Measurements from ENCODE around the gene MARK2.

The MARK2 gene

DNA sequence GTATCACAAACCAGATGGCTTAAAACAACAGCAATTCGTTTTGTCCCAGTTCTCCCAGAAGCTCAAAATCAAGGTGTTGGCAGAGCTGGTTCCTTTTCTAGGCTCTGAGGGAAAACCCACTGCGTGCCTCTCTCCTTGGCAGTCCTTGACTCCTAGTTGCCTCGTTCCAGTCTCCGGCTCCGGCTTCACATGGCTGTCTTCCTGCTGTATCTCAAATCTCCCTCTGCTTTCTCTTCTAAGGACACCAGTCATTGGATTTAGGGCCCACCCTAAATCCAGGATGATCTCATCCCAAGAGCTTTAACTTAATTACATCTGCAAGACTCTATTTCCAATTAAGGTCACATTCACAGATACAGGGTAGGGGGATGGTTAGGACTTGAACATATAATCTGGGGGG, 90.7 kb downstream of the MARK2 start:
- no peak for DNase-seq (ENCODE audit: low read depth in 2 of 2)

DNA sequence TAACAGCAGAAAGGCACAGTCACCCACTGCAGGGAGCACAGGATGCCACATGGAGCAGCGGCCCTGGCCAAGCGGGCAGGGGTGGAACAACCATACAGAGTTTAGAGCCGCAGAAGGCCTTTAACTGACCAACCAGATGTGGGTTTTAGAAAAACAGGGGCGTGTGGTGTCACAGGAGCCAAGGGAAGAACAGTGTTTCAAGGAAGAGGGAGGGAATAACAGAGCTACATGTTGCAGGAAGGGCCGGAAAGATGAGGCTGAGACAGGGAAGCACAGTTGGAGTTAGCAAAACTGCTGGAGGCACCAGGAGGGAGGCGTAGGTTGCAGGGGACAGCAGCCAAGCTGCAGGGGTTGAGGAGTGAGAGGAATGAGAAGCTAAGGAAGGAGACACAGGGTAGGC, 92.1 kb downstream of the MARK2 start:
- DNase-seq (ENCODE audit: low read depth in 2 of 2), result no peak

DNA sequence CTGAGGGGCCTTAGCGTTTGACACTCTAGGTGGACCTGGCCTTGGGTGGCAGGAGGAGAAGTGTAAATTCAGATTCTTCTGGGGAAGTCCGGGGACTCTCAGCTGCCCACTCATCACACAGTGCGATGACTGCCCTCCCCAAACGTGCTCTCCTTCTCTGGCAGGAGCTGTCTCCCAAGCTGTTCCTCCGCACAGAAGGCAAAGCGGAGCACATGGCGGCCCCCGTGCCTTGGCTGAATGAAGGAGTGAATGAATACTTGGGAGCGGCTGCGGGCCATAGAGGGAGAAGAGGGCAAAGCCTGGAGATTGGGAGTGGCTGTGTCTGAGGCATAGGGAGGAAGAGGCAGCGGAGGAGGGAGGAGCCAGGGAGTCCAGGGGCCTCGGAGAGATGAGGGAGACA, 93.0 kb downstream of the MARK2 start:
- DNase-seq (ENCODE audit: low read depth in 2 of 2), result no peak

DNA sequence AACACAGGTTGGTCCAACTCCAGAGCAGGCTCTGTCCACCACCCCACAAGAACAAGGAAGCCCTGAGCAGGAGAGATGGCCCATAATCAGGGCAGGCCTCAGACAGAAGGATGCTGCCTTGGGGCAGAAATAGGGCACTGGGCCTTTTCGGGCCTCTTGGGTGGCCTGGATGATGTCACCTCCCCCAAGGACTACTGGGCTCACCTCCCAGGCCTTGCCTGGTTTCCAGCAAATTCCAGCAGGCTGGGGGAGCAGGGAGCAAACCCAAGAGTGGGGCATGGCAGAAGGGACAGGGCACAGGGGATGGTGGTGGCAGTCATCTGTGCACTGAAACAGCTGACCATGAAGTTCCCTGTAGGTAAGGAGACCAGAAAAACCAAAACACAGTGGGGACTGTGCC, 94.5 kb downstream of the MARK2 start:
- DNase-seq (ENCODE audit: low read depth in 2 of 2), result no peak

DNA sequence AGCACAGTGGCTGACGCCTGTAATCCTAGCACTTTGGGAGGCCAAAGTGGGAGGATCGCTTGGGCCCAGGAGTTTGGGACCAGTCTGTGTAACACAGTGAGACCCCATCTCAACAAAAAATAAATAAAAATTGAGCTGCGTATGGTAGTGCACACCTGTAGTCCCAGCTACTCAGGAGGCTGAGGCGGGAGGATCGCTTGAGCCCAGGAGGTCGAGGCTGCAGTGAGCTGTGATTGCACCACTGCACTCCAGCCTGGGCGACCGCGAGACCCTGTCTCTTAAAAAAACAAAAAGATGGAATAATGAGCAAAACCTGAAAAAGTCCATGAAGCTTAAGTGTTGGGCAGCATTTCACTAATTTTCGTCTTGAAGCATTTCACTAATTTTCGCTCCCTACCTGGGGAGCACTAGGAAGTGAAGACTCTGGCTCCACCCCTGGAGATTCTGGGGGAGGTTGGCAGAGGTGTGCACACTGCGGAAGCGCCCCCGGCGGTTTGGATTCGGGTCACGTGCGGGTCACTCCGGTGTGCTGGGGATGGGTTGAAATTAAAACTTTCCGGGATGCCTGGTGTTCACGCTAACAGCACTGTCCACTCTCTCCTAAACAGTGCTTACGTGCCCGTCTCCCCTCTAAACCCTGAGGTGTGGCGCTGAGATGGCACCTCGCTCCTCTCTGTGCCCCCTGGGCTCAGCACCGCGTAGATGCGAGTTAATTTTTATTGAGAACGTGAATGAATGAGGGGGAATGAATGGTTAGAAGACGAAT, 99.0 kb downstream of the MARK2 start:
- DNase-seq (ENCODE audit: low read depth in 2 of 2), result no peak

DNA sequence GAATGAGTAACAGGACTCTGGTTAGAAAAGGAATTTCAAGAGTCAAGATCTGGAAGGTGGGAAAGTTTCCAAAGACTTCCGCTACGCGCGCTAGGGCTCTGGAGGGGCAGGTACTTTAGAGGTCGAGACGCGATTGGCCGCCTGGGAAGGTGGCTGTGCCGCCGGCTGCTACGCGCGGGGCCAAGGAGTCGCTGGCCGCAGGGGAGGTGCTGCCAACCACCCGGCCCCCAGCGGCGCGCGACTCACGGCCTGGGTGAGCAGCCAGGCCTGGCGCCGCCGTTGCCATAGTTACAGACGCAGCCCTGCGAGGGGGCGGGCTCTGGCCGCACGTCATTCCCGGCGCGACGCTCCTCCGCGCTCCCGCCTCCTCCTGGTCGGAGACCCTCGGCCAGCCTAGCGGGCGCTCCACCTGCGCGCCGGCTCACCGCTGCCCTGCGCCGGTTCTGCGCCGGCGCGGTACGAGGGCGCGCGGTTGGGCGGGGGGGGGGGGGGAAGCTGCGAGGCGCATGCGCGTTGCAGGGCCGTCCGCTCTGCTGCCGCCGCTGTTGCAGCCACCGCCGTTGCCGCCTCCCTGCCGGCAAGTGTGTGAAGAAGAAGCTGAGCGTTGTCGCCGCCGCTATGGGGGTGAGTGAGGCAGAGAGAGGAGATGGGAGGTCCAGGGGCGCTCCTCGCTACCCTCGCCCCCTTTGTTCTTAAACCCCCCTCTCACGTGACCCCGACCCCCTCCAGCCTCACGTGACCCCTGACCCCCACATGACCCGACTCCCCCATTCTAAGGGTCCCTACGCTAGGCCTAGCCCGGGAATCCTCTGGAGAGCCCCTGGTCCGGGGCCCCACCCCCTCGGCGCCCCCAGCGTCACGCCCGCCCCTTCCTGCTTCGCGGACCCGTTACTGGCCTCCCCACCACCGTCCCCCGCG, 99.8 kb downstream of the MARK2 start, which contains the start of gene NAA40:
NAA40 (plus strand) TSS at position 524 of the 918 bp plus-strand sequence; CDS start at position 619, 95 bp downstream.
- DNase-seq (ENCODE audit: low read depth in 2 of 2), result peak; percentile 95 to 96

DNA sequence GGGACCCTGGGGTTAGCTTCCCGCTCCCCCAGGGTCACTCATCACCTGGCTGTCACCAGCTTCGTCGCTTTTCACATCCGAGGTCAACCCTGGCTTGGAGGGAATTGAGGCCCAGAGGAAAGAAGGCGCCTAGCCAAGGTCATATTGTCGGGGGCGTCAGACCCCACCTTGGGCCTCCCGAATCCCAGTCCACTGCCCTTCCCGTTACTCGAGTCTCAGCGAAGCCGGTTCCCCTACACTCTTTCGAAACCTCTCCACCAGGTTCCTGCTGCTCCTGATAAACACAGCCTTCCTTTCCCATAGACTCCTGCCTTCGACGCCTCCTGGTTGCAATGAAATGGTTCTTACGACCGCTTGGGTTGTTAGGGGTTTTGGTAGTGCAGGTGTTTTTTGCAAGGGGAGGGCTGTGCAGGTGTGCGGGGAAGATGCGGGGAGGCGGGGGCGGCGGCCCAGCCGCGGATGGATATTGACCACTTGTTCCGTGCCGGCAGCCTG, 100.5 kb downstream of the MARK2 start:
- DNase-seq (ENCODE audit: low read depth in 2 of 2), result no peak

DNA sequence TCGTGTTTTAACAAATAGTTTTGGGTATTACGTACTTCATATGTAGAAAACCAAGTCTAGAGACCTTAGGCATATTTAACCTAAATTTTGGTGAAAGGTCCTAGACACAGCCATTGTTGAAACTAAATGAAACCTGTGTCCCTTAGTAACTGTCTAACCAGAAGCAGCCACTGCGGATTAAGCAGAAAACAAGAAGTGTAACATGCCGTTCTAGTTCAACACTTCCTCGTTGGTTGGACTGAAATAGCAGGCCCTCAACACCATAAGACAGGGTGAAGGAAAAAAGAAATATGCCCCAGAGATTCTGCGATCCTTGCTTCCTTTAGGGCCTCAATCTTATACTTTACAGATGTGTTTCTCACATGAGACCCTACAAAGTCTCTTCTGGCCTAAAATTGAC, 101.9 kb downstream of the MARK2 start:
- no peak for DNase-seq (ENCODE audit: low read depth in 2 of 2)

DNA sequence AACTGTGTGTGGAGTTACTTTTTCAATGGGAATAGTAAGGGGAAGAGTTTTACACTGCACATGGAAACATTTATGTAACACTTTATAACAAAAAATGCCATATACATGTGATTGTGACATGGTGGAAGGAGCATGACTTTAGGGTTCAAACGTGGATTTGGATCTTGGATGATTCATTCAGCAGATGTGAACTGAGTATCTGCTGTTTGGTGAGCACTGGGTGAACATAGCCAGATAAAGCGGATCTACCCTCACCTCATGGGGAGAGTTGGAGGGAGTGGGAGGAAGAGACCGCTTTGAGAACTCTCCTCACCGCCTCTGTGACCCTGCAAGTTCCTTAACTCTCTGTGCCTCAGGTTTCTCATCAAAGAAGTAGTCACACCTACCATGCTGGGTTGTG, 103.0 kb downstream of the MARK2 start:
- DNase-seq (ENCODE audit: low read depth in 2 of 2), result no peak

DNA sequence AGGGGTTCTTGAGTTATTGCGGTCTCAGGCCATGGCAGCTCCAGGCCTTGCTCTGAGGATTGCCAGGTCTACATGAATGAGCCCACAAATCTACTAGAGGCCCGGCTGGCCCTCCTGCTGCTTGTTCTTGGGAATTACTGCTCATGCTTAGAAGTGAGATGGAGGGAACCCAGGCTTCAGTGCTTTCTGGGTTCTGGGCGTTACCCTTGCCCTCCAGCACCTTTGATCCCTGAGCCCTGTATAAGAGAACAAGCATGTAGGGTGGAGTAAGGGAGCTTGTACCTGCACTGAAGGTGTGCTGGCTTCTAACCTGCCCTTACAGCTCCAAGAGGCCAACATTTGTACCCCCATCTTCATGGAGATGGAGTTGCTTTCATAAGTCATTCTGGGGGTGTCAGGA, 103.9 kb downstream of the MARK2 start:
- DNase-seq (ENCODE audit: low read depth in 2 of 2), result no peak

DNA sequence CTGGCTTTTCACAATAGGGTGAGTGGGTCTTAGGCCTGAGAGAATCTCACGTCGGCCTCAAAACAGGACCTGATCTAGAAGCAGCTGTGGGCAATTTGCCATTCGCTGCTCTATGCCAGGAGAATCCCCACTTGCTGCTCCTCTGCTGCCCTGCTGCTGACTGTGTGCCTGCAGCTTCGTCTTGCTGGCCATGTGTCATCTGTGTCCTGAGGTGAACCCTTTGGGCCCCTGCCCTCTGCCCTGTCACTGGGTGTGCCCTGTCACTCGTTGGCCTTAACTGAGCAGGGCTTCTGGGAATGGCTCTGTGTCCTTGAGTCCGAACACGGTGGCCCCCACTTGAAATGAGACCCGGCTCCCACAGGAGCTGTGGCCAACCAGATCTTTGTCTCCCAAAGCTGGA, 106.1 kb downstream of the MARK2 start:
- DNase-seq (ENCODE audit: low read depth in 2 of 2), result no peak

DNA sequence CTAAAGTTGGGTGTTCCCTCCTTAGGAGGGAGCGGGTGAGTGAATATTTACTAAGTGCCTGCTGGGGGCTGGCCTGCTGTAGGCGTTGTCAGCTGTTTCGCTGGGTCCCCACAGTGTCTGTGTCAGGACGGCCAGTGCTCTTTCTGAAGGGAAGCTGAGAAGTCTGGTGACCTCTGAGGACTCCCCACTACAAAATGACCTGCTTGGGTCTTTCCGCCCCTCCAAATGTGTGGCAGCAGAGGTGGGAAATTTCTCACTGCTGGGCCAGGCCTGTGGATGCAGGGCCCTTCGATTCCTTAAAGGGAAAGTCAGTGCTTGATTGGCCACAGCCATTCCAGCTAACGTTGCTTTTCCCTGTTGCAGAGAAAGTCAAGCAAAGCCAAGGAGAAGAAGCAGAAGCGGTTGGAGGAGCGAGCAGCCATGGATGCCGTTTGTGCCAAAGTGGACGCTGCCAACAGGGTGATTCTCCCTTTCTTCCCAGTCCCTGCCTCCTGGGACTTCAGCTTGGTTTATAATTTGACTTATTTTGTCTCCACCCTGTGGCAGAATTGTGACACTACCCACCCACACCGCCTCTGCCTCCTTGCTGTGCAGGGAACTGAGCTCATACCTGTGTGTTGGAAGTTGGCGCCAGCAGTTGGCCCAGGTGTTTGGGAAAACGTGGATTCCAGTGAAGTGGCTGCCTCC, 106.7 kb downstream of the MARK2 start:
- DNase-seq (ENCODE audit: low read depth in 2 of 2), result no peak

DNA sequence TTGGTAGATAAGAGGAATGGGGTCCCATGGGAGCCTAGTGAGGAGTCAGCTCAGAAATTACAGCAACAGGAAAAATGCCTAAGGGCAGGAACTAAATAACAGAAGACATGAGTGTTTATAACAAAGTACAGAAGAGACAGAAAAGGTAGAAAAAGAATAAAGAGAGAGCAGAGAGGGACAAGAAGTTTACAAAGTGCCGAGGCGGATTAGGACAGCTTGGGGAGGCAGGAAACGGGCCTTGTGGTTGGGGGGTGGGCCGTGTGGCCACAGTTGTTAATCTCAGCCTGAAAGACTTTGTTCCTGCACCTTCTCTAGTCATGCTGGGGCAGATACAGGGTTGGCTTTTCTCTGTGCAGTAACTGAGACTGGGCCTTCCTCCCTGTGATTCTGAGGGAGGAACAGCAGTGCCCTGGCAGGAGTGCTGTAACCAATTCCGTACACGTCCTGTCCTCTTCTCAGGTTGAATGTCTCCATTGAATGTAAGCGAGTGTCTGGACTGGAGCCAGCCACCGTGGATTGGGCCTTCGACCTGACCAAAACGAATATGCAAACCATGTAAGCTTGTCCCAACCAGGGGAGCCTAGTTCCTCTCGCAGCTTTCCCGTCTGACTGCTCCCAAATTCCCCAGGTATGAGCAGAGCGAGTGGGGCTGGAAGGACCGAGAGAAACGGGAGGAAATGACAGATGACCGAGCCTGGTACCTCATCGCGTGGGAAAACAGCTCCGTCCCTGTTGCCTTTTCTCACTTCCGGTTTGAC, 113.0 kb downstream of the MARK2 start:
- no peak for DNase-seq (ENCODE audit: low read depth in 2 of 2)

DNA sequence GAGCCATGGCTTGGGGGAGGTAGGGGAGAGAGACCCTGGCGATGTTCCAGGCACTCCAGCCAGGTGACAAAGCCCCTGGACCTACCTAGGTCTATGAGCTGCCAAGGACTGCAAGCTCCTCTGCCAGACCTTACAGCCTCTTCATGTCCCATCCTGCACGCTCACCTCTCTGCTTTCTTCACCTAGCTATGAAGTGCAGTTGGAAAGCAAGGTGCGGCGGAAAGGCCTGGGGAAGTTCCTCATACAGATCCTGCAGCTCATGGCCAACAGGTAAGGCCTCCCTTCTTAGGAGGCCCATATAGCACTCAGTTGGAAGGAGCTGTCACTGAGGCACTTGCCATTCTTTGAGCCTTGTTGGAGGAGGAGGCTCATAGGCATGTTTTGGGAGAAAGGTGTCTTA, 113.7 kb downstream of the MARK2 start:
- DNase-seq (ENCODE audit: low read depth in 2 of 2), result no peak

DNA sequence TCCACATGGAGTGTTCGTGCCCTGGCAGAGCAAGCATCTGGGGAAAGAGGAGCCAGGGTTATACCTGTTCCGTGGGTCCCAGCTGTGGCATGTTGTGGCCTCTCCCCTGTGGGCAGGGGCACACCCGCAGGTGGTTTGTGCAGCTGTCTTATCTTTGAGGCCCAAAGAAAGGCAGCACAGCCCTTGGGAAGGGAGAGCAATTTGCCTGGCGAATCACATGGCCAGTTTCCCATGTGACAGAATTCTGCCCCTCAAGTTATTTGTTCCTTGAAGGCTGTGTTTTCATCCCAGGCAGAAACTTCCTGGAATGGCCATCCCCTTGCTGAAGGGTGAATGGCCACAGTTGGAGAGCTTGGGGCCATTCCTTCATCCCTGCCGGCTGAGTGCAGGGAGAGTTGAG, 119.1 kb downstream of the MARK2 start:
- DNase-seq (ENCODE audit: low read depth in 2 of 2), result no peak
